GM18861 (cell line): ENCODE data around the gene HOXA11.

Experiments used
- ATAC-seq: cut with Tn5 transposase; IDR thresholded peaks from one replicate; pipeline ENCODE4 v1.9.1; 2021; ENCODE audit not compliant: unreplicated experiment

The HOXA11 gene

DNA sequence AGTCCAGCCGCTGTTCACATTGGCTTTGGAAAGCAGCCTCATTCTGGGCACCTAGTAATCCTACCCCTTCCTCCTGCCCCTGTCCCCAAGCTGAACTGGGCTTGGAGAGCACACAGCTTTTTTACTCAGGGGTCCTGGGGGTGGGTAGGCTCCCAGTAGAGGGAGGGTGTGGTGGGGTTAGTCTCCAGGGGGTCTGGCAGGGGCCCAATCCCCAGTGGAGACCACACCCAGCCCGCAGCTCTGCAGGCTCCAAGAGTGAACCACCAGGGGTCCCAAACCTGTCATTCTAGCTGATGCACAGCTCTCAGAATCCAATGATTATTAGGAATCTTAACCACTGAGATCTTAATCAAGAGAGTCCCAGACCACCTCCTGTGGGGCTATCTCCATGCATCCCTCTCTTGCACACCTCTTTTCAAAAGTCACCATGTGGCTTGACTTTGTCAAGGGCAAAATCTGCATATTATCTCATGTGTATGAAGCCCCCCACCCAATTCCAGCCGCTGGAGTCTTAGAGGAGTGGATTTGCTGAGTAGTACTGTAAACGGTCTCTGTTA is 2.7 kb downstream of the HOXA11 start:
- ATAC-seq, result no peak

GRCh38 chr7:27181795-27182275 is 3.2 kb downstream of the HOXA11 start:
- no peak for ATAC-seq

DNA sequence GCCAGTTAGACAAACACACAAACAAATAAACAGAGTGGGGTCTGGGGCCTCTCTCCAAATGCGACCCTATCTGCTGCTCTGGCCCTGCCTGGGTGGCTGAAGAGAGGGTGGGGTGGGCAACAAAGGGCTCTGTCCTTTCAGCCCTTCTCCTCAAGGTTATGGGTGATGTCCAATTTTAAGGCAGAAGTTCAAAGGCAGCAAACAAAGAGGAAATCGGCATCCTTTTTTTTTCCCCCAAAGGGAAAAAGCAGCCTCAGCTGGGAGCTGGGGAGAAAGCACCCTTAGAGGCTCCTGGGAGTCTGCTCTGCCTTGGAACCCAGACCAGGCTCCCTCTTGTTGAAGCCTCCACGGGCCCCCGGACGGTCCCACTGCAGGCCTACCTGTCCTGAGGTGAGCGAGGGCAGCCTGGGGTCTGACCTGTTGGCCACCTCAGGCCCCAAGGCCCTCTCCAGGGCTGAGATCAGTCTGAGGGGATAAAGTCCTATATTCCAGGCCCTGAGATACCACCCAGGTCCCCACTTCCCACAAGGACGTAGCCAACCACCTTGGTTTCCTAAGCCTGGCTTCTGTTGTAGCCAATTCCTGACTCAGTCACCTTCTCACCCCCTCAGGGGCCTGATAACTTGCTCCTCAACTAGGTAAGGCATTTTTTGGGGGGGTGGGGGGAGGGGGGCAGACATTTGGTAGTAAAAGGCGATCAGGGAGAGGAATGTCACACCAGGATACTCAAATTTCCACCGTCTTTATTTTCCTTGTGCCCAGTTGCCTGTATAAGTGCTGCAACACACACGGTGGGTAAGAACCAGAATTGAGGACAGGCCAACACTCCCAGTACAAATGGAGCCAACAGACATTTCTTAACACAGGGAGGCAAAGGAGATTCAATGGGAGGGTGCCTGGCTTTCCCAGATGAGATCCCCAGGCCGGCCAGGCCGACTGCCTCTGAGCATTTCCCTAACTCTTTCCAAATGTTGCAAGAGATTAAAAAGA is 4.3 kb downstream of the HOXA11 start:
- ATAC-seq, result no peak

DNA sequence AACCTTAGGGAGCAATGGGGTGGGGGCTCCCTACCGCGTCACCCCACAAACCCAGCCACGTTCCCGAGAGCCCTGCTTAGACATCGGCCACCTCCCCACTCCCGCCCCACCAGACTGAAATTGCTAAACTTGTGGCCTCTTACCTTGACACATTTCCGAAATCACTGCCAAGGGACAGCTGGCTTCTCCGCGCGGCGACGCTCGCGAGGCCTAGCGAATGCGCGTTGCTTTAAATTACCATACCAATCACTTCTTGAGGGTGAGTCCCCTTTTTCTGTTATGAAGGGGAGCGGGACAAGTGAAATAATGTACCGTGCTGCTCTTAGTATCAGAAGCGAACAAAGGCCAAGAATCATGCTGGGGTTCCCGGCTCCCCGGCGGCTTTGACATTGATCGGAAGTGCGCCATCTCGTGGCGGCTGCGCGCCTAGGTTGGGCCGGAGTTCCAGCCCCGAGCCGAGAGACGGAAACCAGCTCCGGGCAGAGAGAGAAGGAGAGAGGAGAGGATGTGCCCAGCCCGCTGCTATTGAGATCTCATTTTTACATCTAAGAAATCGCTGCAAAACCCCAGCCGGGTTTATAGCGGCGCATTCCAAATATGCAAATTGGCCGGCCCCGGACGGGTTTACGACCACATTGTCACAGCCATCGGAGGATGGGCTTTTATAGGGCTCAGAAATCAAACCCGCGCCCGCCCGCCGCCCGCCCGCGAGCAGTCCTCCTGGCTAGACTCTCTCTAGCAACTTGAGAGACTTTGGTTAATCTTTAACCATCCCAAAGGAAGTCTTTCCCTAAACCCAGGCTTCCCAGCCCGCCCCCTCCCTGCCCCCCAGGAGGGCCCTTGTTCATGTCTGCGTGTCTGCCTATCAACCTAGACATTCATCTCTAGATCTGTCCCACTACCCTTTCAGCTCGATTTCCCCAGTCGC is 5.3 kb downstream of the HOXA11 start:
- ATAC-seq, result no peak

DNA sequence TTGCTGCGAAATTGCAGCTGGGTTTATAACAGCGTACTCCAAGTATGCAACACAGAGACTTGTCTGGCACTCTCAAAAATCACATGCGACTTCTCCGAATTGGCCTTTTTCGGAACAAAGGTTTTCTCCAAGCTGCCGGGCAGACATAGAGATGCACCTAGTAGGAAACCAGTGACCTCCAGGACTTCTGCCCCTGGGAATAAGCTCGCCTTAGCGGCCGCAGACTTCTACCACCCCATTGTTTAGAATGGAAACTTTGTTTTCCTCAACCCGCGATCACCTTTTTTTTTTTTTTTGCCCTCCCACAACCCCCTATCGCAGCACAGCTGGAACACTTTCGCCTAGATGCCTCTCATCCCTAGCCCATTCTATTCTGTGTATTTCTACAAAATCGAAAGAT is 6.0 kb downstream of the HOXA11 start:
- ATAC-seq, result no peak

GRCh38 chr7:27178366-27178765 is 6.7 kb downstream of the HOXA11 start:
- no peak for ATAC-seq

GRCh38 chr7:27177795-27178320 is 7.2 kb downstream of the HOXA11 start:
- no peak for ATAC-seq

GRCh38 chr7:27176962-27177794 is 7.9 kb downstream of the HOXA11 start:
- no peak for ATAC-seq

GRCh38 chr7:27176524-27176845 is 8.5 kb downstream of the HOXA11 start:
- no peak for ATAC-seq

GRCh38 chr7:27175626-27176523 is 9.2 kb downstream of the HOXA11 start:
- no peak for ATAC-seq

DNA sequence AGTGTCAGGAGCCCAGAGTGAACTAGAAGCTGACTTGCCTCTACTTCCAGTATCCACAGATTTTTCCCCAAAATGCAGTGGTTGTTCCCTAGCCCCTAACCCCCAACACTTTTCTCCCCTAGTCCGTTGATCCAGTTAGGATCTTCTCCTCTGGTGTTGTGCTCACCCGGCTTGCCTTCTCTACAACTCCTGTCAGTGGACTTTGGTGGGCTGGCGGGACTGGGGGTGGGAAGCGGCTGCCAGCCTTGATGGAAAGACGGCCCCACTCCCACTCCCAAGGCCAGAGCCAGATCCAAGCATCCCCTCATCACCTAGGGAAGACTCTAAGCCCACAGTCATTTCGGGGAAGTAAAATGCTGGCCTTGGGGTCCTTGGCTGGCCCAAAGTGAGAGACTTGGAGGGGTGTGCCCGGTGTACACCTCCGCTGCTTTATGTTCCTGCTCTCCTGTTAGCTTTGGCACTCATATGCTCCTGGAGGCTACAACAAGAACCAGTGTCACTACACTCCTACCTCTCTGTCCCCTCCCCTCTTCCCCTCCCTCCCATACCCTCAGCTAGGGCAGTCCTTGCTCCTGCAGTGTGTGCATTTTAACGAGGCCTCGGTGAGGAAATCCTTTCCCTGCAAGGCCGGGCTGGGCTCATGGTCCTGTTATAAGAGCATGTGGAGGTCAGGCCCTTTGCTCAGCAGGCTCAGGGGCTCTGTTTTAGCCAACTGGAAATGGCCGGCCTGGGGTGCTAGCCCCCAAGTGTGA is 10.0 kb downstream of the HOXA11 start:
- ATAC-seq, result no peak

DNA sequence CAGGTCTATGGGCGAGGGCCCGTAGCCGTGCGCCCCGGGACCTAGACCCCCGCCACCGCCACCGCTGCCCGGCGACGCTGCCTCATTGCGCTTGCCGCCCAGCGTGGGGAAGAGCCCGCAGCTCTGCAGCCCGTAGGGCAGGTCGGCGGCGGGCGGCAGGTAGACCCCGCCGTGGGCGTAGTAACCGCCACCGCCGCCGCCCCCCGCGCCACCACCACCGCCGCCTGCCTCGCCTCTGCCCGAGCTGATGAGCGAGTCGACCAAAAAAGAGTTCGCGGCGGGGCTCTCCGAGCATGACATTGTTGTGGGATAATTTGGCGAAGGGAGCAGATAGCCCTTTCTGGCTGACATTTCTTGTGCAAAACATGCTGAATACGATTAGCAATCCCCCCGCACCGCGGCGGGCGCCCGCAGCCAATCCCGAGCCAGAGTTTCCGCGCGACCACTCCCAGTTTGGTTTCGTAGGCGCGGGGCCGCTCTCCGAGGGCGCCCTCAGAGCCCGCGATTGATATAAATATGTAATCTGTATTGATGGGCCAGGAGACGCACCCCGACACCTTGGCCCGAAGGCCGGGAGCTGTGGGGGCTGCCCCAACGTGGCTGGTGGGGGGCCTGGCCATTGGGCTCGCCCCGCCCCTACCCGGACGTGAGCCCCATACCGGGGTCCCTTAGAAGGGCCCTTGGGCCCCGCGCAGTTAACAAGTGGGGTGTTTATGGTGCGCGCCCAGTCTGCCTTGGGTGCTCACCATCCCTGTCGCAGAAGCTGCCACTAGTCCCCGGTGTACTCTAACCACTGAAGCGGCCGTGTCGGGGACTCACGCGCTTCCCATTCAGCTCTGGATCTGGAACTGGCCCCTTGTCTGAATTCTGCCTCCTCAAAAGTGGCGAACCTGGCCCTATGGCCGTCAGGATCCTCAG is 10.8 kb downstream of the HOXA11 start, which contains the start of gene HOXA10:
Gene HOXA10 (minus strand): TSS at position 365 of the 918 bp plus-strand sequence. CDS start 14 bp downstream, at position 351.
- no peak for ATAC-seq

GRCh38 chr7:27173511-27173955 is 11.5 kb downstream of the HOXA11 start:
- ATAC-seq, result no peak

GRCh38 chr7:27172823-27173510 is 12.1 kb downstream of the HOXA11 start:
- ATAC-seq, result no peak

DNA sequence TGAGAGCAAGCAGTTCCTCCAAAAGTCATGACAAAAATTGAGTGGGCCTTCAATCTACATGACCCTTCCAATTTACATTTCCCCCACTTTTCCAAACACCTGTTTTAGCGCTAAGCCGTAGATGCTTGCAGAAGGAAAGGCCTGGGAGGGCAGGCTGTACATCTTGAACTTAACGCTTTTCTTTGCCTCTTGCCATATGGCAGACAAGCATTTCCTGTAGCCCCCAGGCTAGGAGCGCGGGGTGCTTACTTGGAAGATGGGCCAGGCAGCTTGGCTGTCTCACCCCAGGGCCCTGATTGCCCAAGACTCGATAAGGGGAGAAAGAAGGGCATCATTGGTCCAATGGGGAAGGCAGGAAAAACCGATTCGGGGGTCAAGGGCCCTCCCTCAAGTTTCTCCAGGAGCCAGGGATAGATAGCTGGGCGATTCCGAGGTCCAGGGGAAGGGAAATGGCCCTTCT is 12.7 kb downstream of the HOXA11 start:
- ATAC-seq, result no peak

DNA sequence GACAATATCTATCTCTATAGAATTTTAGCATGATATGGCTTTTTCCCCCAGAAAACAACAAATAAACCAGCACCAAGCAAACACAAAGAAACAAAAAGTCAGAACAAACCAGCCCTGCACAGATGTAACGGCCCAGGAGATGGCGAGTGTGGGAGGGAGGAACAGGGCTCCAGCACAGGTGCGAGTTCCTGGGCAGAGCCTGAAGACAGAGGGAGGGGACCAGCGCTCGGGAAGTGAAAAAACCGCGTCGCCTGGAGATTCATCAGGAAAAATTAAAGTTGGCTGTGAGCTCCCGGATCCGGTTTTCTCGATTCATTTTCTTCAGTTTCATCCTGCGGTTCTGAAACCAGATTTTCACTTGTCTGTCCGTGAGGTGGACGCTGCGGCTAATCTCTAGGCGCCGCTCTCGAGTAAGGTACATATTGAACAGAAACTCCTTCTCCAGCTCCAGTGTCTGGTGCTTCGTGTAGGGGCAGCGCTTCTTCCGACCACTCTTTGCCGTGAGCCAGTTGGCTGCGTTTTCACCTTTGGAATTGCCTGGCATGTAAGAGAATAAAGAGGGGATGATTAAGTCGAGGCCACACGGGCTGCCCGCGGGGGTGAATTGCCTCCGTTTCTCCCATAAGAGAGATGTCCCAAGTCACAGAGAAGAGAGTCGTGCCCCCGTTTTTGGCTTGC is 13.3 kb downstream of the HOXA11 start:
- no peak for ATAC-seq
